Testis (tissue), 2 donors: ENCODE results near the gene GADD45G.

Experiments
- CTCF ChIP-seq, 3 experiments: fragments of 450-650 bp in 2 of 3; fragments of 200-600 bp in 1 of 3; sonication (generic) in 1 of 3; IDR thresholded peaks; one replicate each; pipeline ENCODE4 v1.5.1; 2016 to 2019; ENCODE audit warnings: antibody characterized with exemption in 3 of 3, mild to moderate bottlenecking in 2 of 3, moderate library complexity in 1 of 3
- POLR2A ChIP-seq: fragments of 450-650 bp; IDR thresholded peaks from one replicate; pipeline ENCODE4 v1.6.1; 2017; ENCODE audit warnings: antibody characterized with exemption, mild to moderate bottlenecking, moderate library complexity

GRCh38 chr9:89555451-89556375, 49.1 kb upstream of the GADD45G start:
- TF ChIP-seq POLR2A (no peak), CTCF (IDR thresholded peaks at IDR 0.05) (no peak)
